GM10266 (cell line): ENCODE results near the gene YIPF6.
A peak's percentile ranks its signal among the peaks of the same experiment; 100 is the strongest.

Experiments used
- DNase-seq: peaks from one replicate; pipeline ENCODE4 v3.0.0; 2012; ENCODE audit errors: extremely low spot score
- CTCF ChIP-seq: IDR thresholded peaks from 2 replicates; pipeline ENCODE4 v1.5.1; 2012; ENCODE audit warnings: mild to moderate bottlenecking, low read depth; ENCODE audit not compliant: control insufficient read depth, insufficient read depth; ENCODE audit errors: missing control alignments

YIPF6 gene

GRCh38 chrX:68571610-68572311, 72.9 kb downstream of the YIPF6 start:
- peak; percentile 6 for DNase-seq
- no peak for TF ChIP-seq CTCF

- no peak for DNase-seq
- no peak for TF ChIP-seq CTCF
Observed at GRCh38 chrX:68574240-68574639, 75.4 kb downstream of the YIPF6 start.

GRCh38 chrX:68579810-68580209, 81.0 kb downstream of the YIPF6 start:
- TF ChIP-seq CTCF, result no peak
- no peak for DNase-seq

- TF ChIP-seq CTCF, result no peak
- no peak for DNase-seq
Observed at GRCh38 chrX:68584221-68584620, 85.4 kb downstream of the YIPF6 start.
